Activated CD4-positive, alpha-beta T cell treated with anti-CD3 and anti-CD28 coated beads, Interleukin-2, amount 50 U/mL, for 1 hour (primary cell): ENCODE results near the gene SH2D3A.
"Not testable (repeated sequence)": the region's sequence is repeated elsewhere in the genome, so short reads cannot be mapped to it uniquely, and the experiment has no call there.

ENCODE experiments used
- DNase-seq: peaks from one replicate; pipeline ENCODE4 v3.0.0-alpha.2; 2020

SH2D3A gene

GRCh38 chr19:6787393-6787792, 20.2 kb upstream of the SH2D3A start:
- DNase-seq: no peak

GRCh38 chr19:6779206-6779605, 12.0 kb upstream of the SH2D3A start:
- DNase-seq: no peak

- no peak for DNase-seq
Measured at GRCh38 chr19:6778386-6778785, 11.2 kb upstream of the SH2D3A start.

- no peak for DNase-seq
Measured at GRCh38 chr19:6777434-6777833, 10.2 kb upstream of the SH2D3A start.

GRCh38 chr19:6776999-6777398, 9.8 kb upstream of the SH2D3A start:
- DNase-seq: no peak

GRCh38 chr19:6776045-6776444, 8.8 kb upstream of the SH2D3A start:
- DNase-seq: not testable (repeated sequence)

GRCh38 chr19:6774821-6775707, 7.8 kb upstream of the SH2D3A start:
- no peak for DNase-seq

- DNase-seq: no peak
Measured at GRCh38 chr19:6773323-6773931, 6.2 kb upstream of the SH2D3A start.

GRCh38 chr19:6772866-6773322, 5.7 kb upstream of the SH2D3A start:
- no peak for DNase-seq

- DNase-seq: peak; percentile 77
Measured at GRCh38 chr19:6772028-6772865, 5.0 kb upstream of the SH2D3A start, which contains the start of gene VAV1. Gene VAV1 (plus strand): TSS chr19:6772708. CDS start chr19:6772808, 100 bp downstream.

GRCh38 chr19:6771648-6772027, 4.4 kb upstream of the SH2D3A start:
- not testable (repeated sequence) for DNase-seq

GRCh38 chr19:6769006-6769619, 1.9 kb upstream of the SH2D3A start:
- DNase-seq: no peak

- DNase-seq: no peak
Measured at GRCh38 chr19:6768236-6768785, 1.1 kb upstream of the SH2D3A start.

- DNase-seq: no peak
Measured at GRCh38 chr19:6767081-6767356, 216 bp downstream of the SH2D3A start.

GRCh38 chr19:6766357-6767080, 716 bp downstream of the SH2D3A start:
- no peak for DNase-seq

GRCh38 chr19:6765738-6766356, 1.4 kb downstream of the SH2D3A start:
- no peak for DNase-seq

GRCh38 chr19:6762253-6762797, 4.9 kb downstream of the SH2D3A start:
- DNase-seq: not testable (repeated sequence)

GRCh38 chr19:6761053-6761676, 6.1 kb downstream of the SH2D3A start:
- no peak for DNase-seq

GRCh38 chr19:6760606-6761005, 6.6 kb downstream of the SH2D3A start:
- no peak for DNase-seq

- DNase-seq: no peak
Measured at GRCh38 chr19:6754653-6755463, 12.4 kb downstream of the SH2D3A start.
